OCI-LY7 (cell line): ENCODE measurements around the gene RPL38. TPM values are rescaled to one million over a fixed set of nuclear protein-coding genes. Genes with fewer than 3 reads are reported as not detected.

Experiments
- BruUV-seq: library from RNA; stranded (reverse); fragments of 400-500 nt; replicated peaks from 2 replicates; lab custom pipeline; 2021; lab: Mats Ljungman, UMichigan
- CTCF ChIA-PET: fragments of 300-600 bp; sonication (Branson Sonifier 250); formaldehyde crosslinking; loops from one replicate; lab custom pipeline; 2022; ENCODE audit warnings: antibody characterized with exemption; ENCODE audit not compliant: unreplicated experiment; lab: Charles Lee
- POLR2A ChIA-PET: fragments of 300-600 bp; sonication (Branson Sonifier 250); formaldehyde crosslinking; loops from one replicate; lab custom pipeline; 2022; ENCODE audit warnings: antibody characterized with exemption; lab: Charles Lee
- DNase-seq: peaks from one replicate; pipeline ENCODE4 v3.0.0-alpha.2; 2015; ENCODE audit warnings: low spot score
- H2AFZ ChIP-seq: fragments of 200-600 bp; sonication (generic), shearing (Covaris generic); 2 replicates; pipeline ENCODE4 v1.6.1; 2014; ENCODE audit warnings: mild to moderate bottlenecking, antibody characterized with exemption, low read length, moderate library complexity
- H3K27ac ChIP-seq: fragments of 200-600 bp; sonication (generic); 2 replicates; pipeline ENCODE4 v1.5.1; 2014; ENCODE audit warnings: mixed run types, low read depth, mild to moderate bottlenecking, moderate library complexity, low read length, inconsistent platforms; ENCODE audit not compliant: poor library complexity, severe bottlenecking
- H3K36me3 ChIP-seq: fragments of 200-600 bp; sonication (generic); 2 replicates; pipeline ENCODE4 v1.6.1; 2014; ENCODE audit warnings: mild to moderate bottlenecking, antibody characterized with exemption, low read length, moderate library complexity, mixed read lengths; ENCODE audit not compliant: insufficient read depth
- H3K4me1 ChIP-seq: fragments of 200-600 bp; sonication (generic); 2 replicates; pipeline ENCODE4 v1.5.1; 2014; ENCODE audit warnings: mild to moderate bottlenecking, low read length; ENCODE audit not compliant: insufficient read depth, poor library complexity, severe bottlenecking
- H3K4me2 ChIP-seq: fragments of 200-600 bp; sonication (generic); 2 replicates; pipeline ENCODE4 v1.6.1; 2014; ENCODE audit warnings: mild to moderate bottlenecking, low read length
- H3K4me3 ChIP-seq: fragments of 200-600 bp; sonication (generic); 2 replicates; pipeline ENCODE4 v1.5.1; 2014; ENCODE audit warnings: mild to moderate bottlenecking, low read depth, low read length; ENCODE audit not compliant: poor library complexity, severe bottlenecking
- H3K79me2 ChIP-seq: fragments of 200-600 bp; sonication (generic); 2 replicates; pipeline ENCODE4 v1.6.1; 2016; ENCODE audit warnings: low read depth, mild to moderate bottlenecking, low read length, moderate library complexity, mixed read lengths; ENCODE audit not compliant: insufficient read depth
- H3K9me2 ChIP-seq: fragments of 200-600 bp; sonication (generic); 2 replicates; pipeline ENCODE4 v1.6.1; 2016; ENCODE audit warnings: mild to moderate bottlenecking, low read length, mixed read lengths; ENCODE audit not compliant: insufficient read depth
- H3K9me3 ChIP-seq: fragments of 200-600 bp; sonication (generic); 2 replicates; pipeline ENCODE4 v1.6.1; 2014; ENCODE audit warnings: mild to moderate bottlenecking, mixed run types, low read length, mixed read lengths
- H4K20me1 ChIP-seq: fragments of 200-600 bp; sonication (generic); 2 replicates; pipeline ENCODE4 v1.6.1; 2014; ENCODE audit warnings: mild to moderate bottlenecking, antibody characterized with exemption, low read length, moderate library complexity, mixed read lengths; ENCODE audit not compliant: insufficient read depth
- CTCF ChIP-seq: fragments of 200-600 bp; sonication (generic); conservative IDR thresholded peaks from 2 replicates; pipeline ENCODE4 v1.5.1; 2014; ENCODE audit warnings: mild to moderate bottlenecking, antibody characterized with exemption, low read length, moderate library complexity, mixed read lengths
- EZH2phosphoT487 ChIP-seq: fragments of 200-600 bp; sonication (generic); IDR thresholded peaks from 2 replicates; pipeline ENCODE4 v1.6.1; 2018; ENCODE audit warnings: low read depth, borderline replicate concordance, mild to moderate bottlenecking, mixed run types, antibody characterized with exemption, low read length, moderate library complexity, mixed read lengths
- intact Hi-C: fragments of 100-400 bp; cut with micrococcal nuclease; formaldehyde crosslinking; loops from one replicate; pipeline ENCODE4 v1.10.0; 2022; ENCODE audit not compliant: unreplicated experiment
- total RNA-seq, 2 experiments: library from RNA; depleted of rRNA in 1 of 2; stranded (reverse); fragments of >200 nt in 1 of 2; shearing (Covaris generic) in 1 of 2; gene quantifications; 2 replicates each; pipeline ENCODE4 v1.2.3, GENCODE V29; 2014 to 2022

RPL38 gene
- total RNA-seq, 2 experiments from 2014 or later, result 1,845 to 4,732 TPM

GRCh38 chr17:74159226-74159840 is 44.1 kb upstream of the RPL38 start:
- no peaks in the 10 kb centered on the region for H3K36me3 ChIP-seq
- CTCF ChIA-PET, result no interaction called here
- H3K4me3 ChIP-seq, result no peak overlapping the region
- TF ChIP-seq EZH2phosphoT487 (no peak), CTCF (no peak)
- POLR2A ChIA-PET, result no interaction called here
- H3K79me2 ChIP-seq, result no peaks in the 10 kb centered on the region
- no TSS peak for BruUV-seq
- H3K27ac ChIP-seq, result no peak overlapping the region
- intact Hi-C loops, result no loop called here
- no peaks in the 10 kb centered on the region for H3K9me2 ChIP-seq
- DNase-seq, result no peak
- no peaks in the 10 kb centered on the region for H4K20me1 ChIP-seq
- H3K4me1 ChIP-seq, result no peaks in the 10 kb centered on the region
- no peak overlapping the region for H2AFZ ChIP-seq
- H3K9me3 ChIP-seq, result no peaks in the 10 kb centered on the region
- H3K4me2 ChIP-seq, result no peak overlapping the region

GRCh38 chr17:74160656-74161502 is 42.6 kb upstream of the RPL38 start:
- TF ChIP-seq EZH2phosphoT487 (no peak), CTCF (no peak)
- intact Hi-C loops, result no loop called here
- Histone ChIP-seq H3K27ac (no peak overlapping the region), H4K20me1 (no peaks in the 10 kb centered on the region), H3K36me3 (no peaks in the 10 kb centered on the region), H3K9me2 (no peaks in the 10 kb centered on the region), H2AFZ (no peak overlapping the region), H3K4me1 (no peaks in the 10 kb centered on the region), H3K4me2 (no peak overlapping the region), H3K79me2 (no peaks in the 10 kb centered on the region), H3K9me3 (no peaks in the 10 kb centered on the region), H3K4me3 (no peak overlapping the region)
- BruUV-seq, result no TSS peak
- ChIA-PET CTCF (no interaction called here), POLR2A (no interaction called here)
- DNase-seq, result no peak

GRCh38 chr17:74161503-74161875 is 42.0 kb upstream of the RPL38 start:
- POLR2A ChIA-PET, result no interaction called here
- Histone ChIP-seq H2AFZ (no peak overlapping the region), H3K9me2 (no peaks in the 10 kb centered on the region), H3K4me1 (no peaks in the 10 kb centered on the region), H3K9me3 (no peaks in the 10 kb centered on the region), H3K36me3 (no peaks in the 10 kb centered on the region), H3K27ac (no peak overlapping the region), H3K4me2 (no peak overlapping the region), H4K20me1 (no peaks in the 10 kb centered on the region), H3K79me2 (no peaks in the 10 kb centered on the region), H3K4me3 (no peak overlapping the region)
- no TSS peak for BruUV-seq
- TF ChIP-seq CTCF, result no peak
- no peak for TF ChIP-seq EZH2phosphoT487
- intact Hi-C loops, result no loop called here
- CTCF ChIA-PET, result no interaction called here
- DNase-seq, result no peak
